Lower leg skin (tissue), 3 donors: ENCODE data around the gene PLCG2.

Experiments used
- POLR2A ChIP-seq, 2 donors: fragments of 450-650 bp; IDR thresholded peaks; one replicate each; pipeline ENCODE4 v1.6.1; 2016 to 2017; ENCODE audit warnings: antibody characterized with exemption in 2 of 2, mild to moderate bottlenecking in 1 of 2, moderate library complexity in 1 of 2
- TF ChIP-seq, protein P1 (sequence below), 3 donors: fragments of 450-650 bp; IDR thresholded peaks; one replicate each; pipeline ENCODE4 v1.5.1; 2016; ENCODE audit warnings: antibody characterized with exemption in 3 of 3, mild to moderate bottlenecking in 3 of 3, moderate library complexity in 2 of 3

DNA sequence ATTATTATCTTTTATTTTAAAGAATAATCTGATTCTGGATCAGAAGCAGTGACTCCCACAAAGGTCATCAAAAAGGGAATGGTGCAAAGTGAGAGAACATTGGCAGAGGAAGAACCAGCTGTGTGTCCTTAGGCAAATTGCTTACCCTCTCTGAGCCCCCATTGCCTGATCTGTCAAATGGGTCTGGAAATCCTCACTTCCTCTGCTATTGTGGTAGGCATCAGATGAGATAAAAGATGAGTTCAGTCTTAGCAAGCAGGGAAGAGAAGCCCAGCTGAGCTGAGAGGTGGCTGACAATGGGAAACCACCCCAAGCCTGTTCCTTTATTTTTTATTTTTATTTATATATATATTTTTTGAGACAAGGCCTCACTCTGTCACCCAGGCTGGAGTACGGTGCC is 24.2 kb upstream of the PLCG2 start:
- TF ChIP-seq, protein P1, sequence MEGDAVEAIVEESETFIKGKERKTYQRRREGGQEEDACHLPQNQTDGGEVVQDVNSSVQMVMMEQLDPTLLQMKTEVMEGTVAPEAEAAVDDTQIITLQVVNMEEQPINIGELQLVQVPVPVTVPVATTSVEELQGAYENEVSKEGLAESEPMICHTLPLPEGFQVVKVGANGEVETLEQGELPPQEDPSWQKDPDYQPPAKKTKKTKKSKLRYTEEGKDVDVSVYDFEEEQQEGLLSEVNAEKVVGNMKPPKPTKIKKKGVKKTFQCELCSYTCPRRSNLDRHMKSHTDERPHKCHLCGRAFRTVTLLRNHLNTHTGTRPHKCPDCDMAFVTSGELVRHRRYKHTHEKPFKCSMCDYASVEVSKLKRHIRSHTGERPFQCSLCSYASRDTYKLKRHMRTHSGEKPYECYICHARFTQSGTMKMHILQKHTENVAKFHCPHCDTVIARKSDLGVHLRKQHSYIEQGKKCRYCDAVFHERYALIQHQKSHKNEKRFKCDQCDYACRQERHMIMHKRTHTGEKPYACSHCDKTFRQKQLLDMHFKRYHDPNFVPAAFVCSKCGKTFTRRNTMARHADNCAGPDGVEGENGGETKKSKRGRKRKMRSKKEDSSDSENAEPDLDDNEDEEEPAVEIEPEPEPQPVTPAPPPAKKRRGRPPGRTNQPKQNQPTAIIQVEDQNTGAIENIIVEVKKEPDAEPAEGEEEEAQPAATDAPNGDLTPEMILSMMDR (IDR thresholded peaks at IDR 0.05) = no peak
- TF ChIP-seq POLR2A (IDR thresholded peaks at IDR 0.05) = no peak
